ENCODE results near the gene CLEC2L.

- TF ChIP-seq EZH2 (IDR thresholded peaks at IDR 0.05; ENCODE audit: low read depth, low read length, severe bottlenecking) (no peak), EP300 (IDR thresholded peaks at IDR 0.05; ENCODE audit: borderline replicate concordance in 1 of 2, low read depth in 2 of 2, low read length in 2 of 2) (no peak), HDAC2 (IDR thresholded peaks at IDR 0.05; ENCODE audit: borderline replicate concordance in 1 of 2, low read depth in 2 of 2, low read length in 2 of 2) (no peak), TAF1 (IDR thresholded peaks at IDR 0.05; ENCODE audit: low read depth, low read length) (no peak), CTCF (IDR thresholded peaks at IDR 0.05; ENCODE audit: control extremely low read depth in 1 of 3, insufficient read depth in 1 of 3, low read depth in 1 of 3, low read length in 3 of 3) (no peak), ZNF274 (IDR thresholded peaks at IDR 0.05; ENCODE audit: borderline replicate concordance, extremely low read depth, low read length) (no peak), SRF (IDR thresholded peaks at IDR 0.05; ENCODE audit: low read depth, low read length) (no peak), RNF2 (IDR thresholded peaks at IDR 0.05; ENCODE audit: borderline replicate concordance, low read depth, low read length, missing control alignments, poor library complexity, severe bottlenecking) (no peak), GTF2F1 (IDR thresholded peaks at IDR 0.05; ENCODE audit: borderline replicate concordance, low read depth, low read length) (no peak), TCF12 (IDR thresholded peaks at IDR 0.05; ENCODE audit: low read depth, low read length) (no peak), JUN (IDR thresholded peaks at IDR 0.05; ENCODE audit: low read depth, low read length) (no peak)
Observed at GRCh38 chr7:139592801-139593461, 69.4 kb downstream of the CLEC2L start.

Measured in H1 (cell line).